Activated CD4-positive, alpha-beta memory T cell treated with anti-CD3 and anti-CD28 coated beads for 36 hours (primary cell): ENCODE measurements around the gene SOCS4. TPM values are rescaled to one million over a fixed set of nuclear protein-coding genes. Genes with fewer than 3 reads are reported as not detected.
"Not testable (repeated sequence)": the region's sequence is repeated elsewhere in the genome, so short reads cannot be mapped to it uniquely, and the experiment has no call there.

Source experiments
- CTCF ChIA-PET: fragments of 350-600 bp; sonication (Branson Sonifier 250); formaldehyde crosslinking; loops from one replicate; lab custom pipeline; 2021; ENCODE audit warnings: antibody characterized with exemption, inconsistent platforms; lab: Charles Lee
- POLR2A ChIA-PET: fragments of 350-600 bp; sonication (Branson Sonifier 250); formaldehyde crosslinking; loops from one replicate; lab custom pipeline; 2021; ENCODE audit warnings: antibody characterized with exemption; lab: Charles Lee
- DNase-seq: peaks from one replicate; pipeline ENCODE4 v3.0.0-alpha.2; 2020
- H3K27ac Mint-ChIP-seq: one replicate; pipeline ENCODE4 v1.8.0; 2021; ENCODE audit warnings: mixed read lengths
- H3K27me3 Mint-ChIP-seq: one replicate; pipeline ENCODE4 v1.8.0; 2021; ENCODE audit warnings: mixed read lengths
- H3K36me3 Mint-ChIP-seq: one replicate; pipeline ENCODE4 v1.8.0; 2021; ENCODE audit warnings: mixed read lengths
- H3K4me1 Mint-ChIP-seq: one replicate; pipeline ENCODE4 v1.8.0; 2021; ENCODE audit warnings: low read depth, mixed read lengths
- H3K4me3 Mint-ChIP-seq: one replicate; pipeline ENCODE4 v1.8.0; 2021; ENCODE audit warnings: mild to moderate bottlenecking, mixed read lengths
- H3K9me3 Mint-ChIP-seq: one replicate; pipeline ENCODE4 v1.8.0; 2021; ENCODE audit warnings: mixed read lengths
- intact Hi-C: fragments of 100-400 bp; cut with micrococcal nuclease; formaldehyde crosslinking; loops from one replicate; pipeline ENCODE4 v1.15.1; 2023
- total RNA-seq, 2 experiments: library from RNA; stranded (reverse); gene quantifications; one replicate each; pipeline ENCODE4 v1.2.3, GENCODE V29; 2021

Gene SOCS4
- total RNA-seq = 10 to 100 TPM; 24.4 to 25.3 TPM

GRCh38 chr14:55026793-55027561 is at the start of gene SOCS4, which contains the start of gene WDHD1:
TSS of gene SOCS4 (plus strand) at chr14:55027236. CDS start at chr14:55043042, 15,806 bp downstream.
TSS of gene WDHD1 (minus strand) at chr14:55027099. CDS start at chr14:55026787, 312 bp downstream.
- POLR2A ChIA-PET = interaction anchor here (0.6 to 3.8 kb wide), 13 partner anchors 10 to 569 kb away, joined by 3 to 48 read pairs (median 5); partner anchors contain the start of genes DLGAP5, GCH1, LGALS3 and MAPK1IP1L
- Mint-ChIP-seq H3K27ac (peak within 1 kb of the TSS; percentile 89), H3K4me1 (peaks cover 44% of the 10 kb centered on the region), H3K9me3 (no peaks in the 10 kb centered on the region), H3K4me3 (peak within 1 kb of the TSS; percentile 93), H3K36me3 (peaks cover 24% of the 10 kb centered on the region), H3K27me3 (no peaks in the 10 kb centered on the region)
- intact Hi-C loops = loop anchor here (1.0 to 2.0 kb wide), 4 partner anchors 24 to 164 kb away; partner anchors contain the start of genes DLGAP5, GCH1 and MAPK1IP1L
- CTCF ChIA-PET = interaction anchor here (0.7 to 3.9 kb wide), 7 partner anchors 20 to 304 kb away, joined by 3 to 44 read pairs (median 6); partner anchors contain the start of genes GCH1 and MAPK1IP1L
- peak; percentile 98 for DNase-seq

DNA sequence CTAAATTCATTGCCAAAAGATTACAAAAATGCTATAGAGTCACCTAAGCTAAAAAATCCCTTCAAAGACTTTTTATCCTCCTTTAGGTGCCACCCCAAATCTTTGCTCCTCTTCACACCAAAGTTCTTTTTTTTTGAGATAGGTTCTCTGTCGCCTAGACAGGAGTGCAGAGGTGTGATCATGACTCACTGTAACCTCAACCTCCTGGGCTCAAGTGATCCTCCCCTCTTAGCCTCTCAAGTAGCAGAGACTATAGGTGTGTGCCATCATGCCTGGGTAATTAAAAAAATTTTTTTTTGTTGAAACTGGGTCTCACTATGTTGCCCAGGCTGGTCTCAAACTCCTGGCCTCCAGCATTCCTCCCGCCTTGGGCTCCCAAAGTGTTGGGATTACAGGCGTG is 48.0 kb upstream of the SOCS4 start:
- ChIA-PET POLR2A (no interaction called here), CTCF (no interaction called here)
- Mint-ChIP-seq H3K36me3 (peaks cover 24% of the 10 kb centered on the region), H3K4me3 (no peak overlapping the region), H3K27ac (no peak overlapping the region), H3K9me3 (no peaks in the 10 kb centered on the region), H3K4me1 (no peaks in the 10 kb centered on the region), H3K27me3 (no peaks in the 10 kb centered on the region)
- no peak for DNase-seq
- intact Hi-C loops = no loop called here

- intact Hi-C loops = no loop called here
- Mint-ChIP-seq H3K4me1 (no peaks in the 10 kb centered on the region), H3K9me3 (no peaks in the 10 kb centered on the region), H3K27ac (no peak overlapping the region), H3K36me3 (peaks cover 40% of the 10 kb centered on the region), H3K4me3 (no peak overlapping the region), H3K27me3 (no peaks in the 10 kb centered on the region)
- ChIA-PET POLR2A (interaction anchor here (0.5 kb wide), 1 partner anchor 16 kb away, joined by 3 read pairs; no protein-coding TSS in a partner anchor), CTCF (interaction anchor here (0.7 to 1.1 kb wide), 3 partner anchors 79 to 274 kb away, joined by 3 read pairs; partner anchors contain the start of gene GCH1)
- no peak for DNase-seq
Measured at GRCh38 chr14:54981698-54982097, 45.3 kb upstream of the SOCS4 start.

- Mint-ChIP-seq H3K9me3 (no peaks in the 10 kb centered on the region), H3K27me3 (no peaks in the 10 kb centered on the region), H3K27ac (no peak overlapping the region), H3K4me3 (no peak overlapping the region), H3K4me1 (no peaks in the 10 kb centered on the region), H3K36me3 (peaks cover 40% of the 10 kb centered on the region)
- ChIA-PET CTCF (interaction anchor here (0.9 to 1.4 kb wide), 2 partner anchors 176 to 179 kb away, joined by 3 to 4 read pairs; no protein-coding TSS in a partner anchor), POLR2A (no interaction called here)
- intact Hi-C loops = no loop called here
- no peak for DNase-seq
Measured at GRCh38 chr14:54985156-54985555, 41.9 kb upstream of the SOCS4 start.

DNA sequence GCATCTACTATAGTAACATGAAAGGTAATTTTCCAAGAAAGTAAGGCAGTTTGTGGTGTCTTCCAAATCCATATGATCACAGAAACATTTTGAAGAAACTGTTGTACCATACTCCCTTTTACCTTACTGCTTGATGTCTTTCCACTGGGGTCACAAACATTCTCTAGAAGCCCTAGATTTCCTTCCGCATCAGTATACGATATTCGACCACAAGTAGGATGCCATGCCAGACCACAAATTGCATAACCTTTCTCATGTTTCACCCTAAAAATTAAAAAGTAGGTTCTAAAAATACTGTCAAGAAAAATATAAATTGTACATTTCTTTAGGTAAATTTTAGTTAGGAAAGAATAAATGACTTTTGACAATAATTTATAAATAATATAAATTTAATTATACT is 26.7 kb upstream of the SOCS4 start:
- H3K27me3 Mint-ChIP-seq = no peaks in the 10 kb centered on the region
- no peaks in the 10 kb centered on the region for H3K9me3 Mint-ChIP-seq
- no peak overlapping the region for H3K27ac Mint-ChIP-seq
- intact Hi-C loops = no loop called here
- POLR2A ChIA-PET = no interaction called here
- peaks cover 40% of the 10 kb centered on the region for H3K36me3 Mint-ChIP-seq
- H3K4me3 Mint-ChIP-seq = no peak overlapping the region
- H3K4me1 Mint-ChIP-seq = no peaks in the 10 kb centered on the region
- no peak for DNase-seq
- CTCF ChIA-PET = no interaction called here

- intact Hi-C loops = no loop called here
- ChIA-PET POLR2A (interaction anchor here (0.5 to 1.1 kb wide), 2 partner anchors 10 to 53 kb away, joined by 3 read pairs; no protein-coding TSS in a partner anchor), CTCF (no interaction called here)
- no peaks in the 10 kb centered on the region for H3K4me1 Mint-ChIP-seq
- no peak overlapping the region for H3K4me3 Mint-ChIP-seq
- no peak for DNase-seq
- H3K9me3 Mint-ChIP-seq = no peaks in the 10 kb centered on the region
- no peak overlapping the region for H3K27ac Mint-ChIP-seq
- peaks cover 50% of the 10 kb centered on the region for H3K36me3 Mint-ChIP-seq
- H3K27me3 Mint-ChIP-seq = no peaks in the 10 kb centered on the region
Measured at GRCh38 chr14:55005071-55005470, 22.0 kb upstream of the SOCS4 start.

- Mint-ChIP-seq H3K27me3 (no peaks in the 10 kb centered on the region), H3K4me3 (no peak overlapping the region), H3K4me1 (no peaks in the 10 kb centered on the region), H3K9me3 (no peaks in the 10 kb centered on the region), H3K27ac (no peak overlapping the region), H3K36me3 (peaks cover 39% of the 10 kb centered on the region)
- ChIA-PET CTCF (no interaction called here), POLR2A (interaction anchor here (0.5 to 1.9 kb wide), 4 partner anchors 10 to 36 kb away, joined by 3 to 10 read pairs (median 3); partner anchors contain the start of genes MAPK1IP1L, SOCS4 and WDHD1)
- no peak for DNase-seq
- intact Hi-C loops = no loop called here
Measured at GRCh38 chr14:55015006-55015405, 12.0 kb upstream of the SOCS4 start.

GRCh38 chr14:55019968-55020554 is 7.0 kb upstream of the SOCS4 start:
- Mint-ChIP-seq H3K27me3 (no peaks in the 10 kb centered on the region), H3K27ac (no peak overlapping the region)
- intact Hi-C loops = no loop called here

DNA sequence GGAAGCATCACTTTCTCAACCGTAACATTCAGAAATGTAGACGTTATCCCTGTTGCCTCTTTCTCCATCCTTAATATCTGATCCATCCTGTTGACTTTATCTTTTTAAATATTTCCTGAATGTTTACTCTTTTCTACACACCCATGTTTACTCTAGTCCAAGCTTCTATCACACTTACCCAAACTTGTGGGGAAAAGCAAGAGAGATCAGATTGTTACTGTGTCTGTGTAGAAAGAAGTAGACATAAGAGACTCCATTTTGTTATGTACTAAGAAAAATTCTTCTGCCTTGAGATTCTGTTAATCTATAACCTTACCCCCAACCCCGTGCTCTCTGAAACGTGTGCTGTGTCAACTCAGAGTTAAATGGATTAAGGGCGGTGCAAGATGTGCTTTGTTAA is 2.7 kb upstream of the SOCS4 start:
- POLR2A ChIA-PET, H3K9me3 Mint-ChIP-seq, H3K4me3 Mint-ChIP-seq, intact Hi-C loops, H3K27me3 Mint-ChIP-seq, H3K27ac Mint-ChIP-seq, DNase-seq: not testable (repeated sequence)
- CTCF ChIA-PET = interaction anchor here (0.8 kb wide), 1 partner anchor 27 kb away, joined by 5 read pairs; the partner anchor contains the start of gene MAPK1IP1L
- peaks cover 42% of the 10 kb centered on the region for H3K4me1 Mint-ChIP-seq
- peaks cover 36% of the 10 kb centered on the region for H3K36me3 Mint-ChIP-seq

More at GRCh38 chr14:55019968-55020554, 7.0 kb upstream of the SOCS4 start:
- Mint-ChIP-seq H3K36me3 (peaks cover 34% of the 10 kb centered on the region), H3K9me3 (no peaks in the 10 kb centered on the region), H3K4me1 (peaks cover 16% of the 10 kb centered on the region), H3K4me3 (no peak overlapping the region)
- ChIA-PET POLR2A (interaction anchor here (0.8 kb wide), 1 partner anchor 39 kb away, joined by 3 read pairs; no protein-coding TSS in a partner anchor), CTCF (interaction anchor here (1.6 kb wide), 1 partner anchor 31 kb away, joined by 6 read pairs; the partner anchor contains the start of gene MAPK1IP1L)
- no peak for DNase-seq

- H3K4me3 Mint-ChIP-seq = peak overlapping the region; percentile 93
- H3K9me3 Mint-ChIP-seq = no peaks in the 10 kb centered on the region
- H3K27me3 Mint-ChIP-seq = no peaks in the 10 kb centered on the region
- H3K27ac Mint-ChIP-seq = peak overlapping the region; percentile 89
- H3K4me1 Mint-ChIP-seq = peaks cover 46% of the 10 kb centered on the region
- POLR2A ChIA-PET = interaction anchor here (1.6 to 3.8 kb wide), 4 partner anchors 11 to 165 kb away, joined by 5 to 48 read pairs (median 9); partner anchors contain the start of genes DLGAP5, LGALS3 and MAPK1IP1L
- H3K36me3 Mint-ChIP-seq = peaks cover 31% of the 10 kb centered on the region
- no peak for DNase-seq
- intact Hi-C loops = loop anchor here (2.0 kb wide), 1 partner anchor 145 kb away; no protein-coding TSS in a partner anchor
- CTCF ChIA-PET = interaction anchor here (0.7 to 3.9 kb wide), 5 partner anchors 21 to 185 kb away, joined by 3 to 44 read pairs (median 7); partner anchors contain the start of genes GCH1 and MAPK1IP1L
Measured at GRCh38 chr14:55025948-55026347, 1.1 kb upstream of the SOCS4 start.

- no peak for DNase-seq
- CTCF ChIA-PET = interaction anchor here (0.7 to 3.9 kb wide), 7 partner anchors 21 to 303 kb away, joined by 3 to 44 read pairs (median 6); partner anchors contain the start of genes GCH1 and MAPK1IP1L
- Mint-ChIP-seq H3K36me3 (peaks cover 28% of the 10 kb centered on the region), H3K4me1 (peaks cover 47% of the 10 kb centered on the region), H3K27me3 (no peaks in the 10 kb centered on the region), H3K4me3 (peak overlapping the region; percentile 93), H3K9me3 (no peaks in the 10 kb centered on the region), H3K27ac (peak overlapping the region; percentile 89)
- POLR2A ChIA-PET = interaction anchor here (0.6 to 3.8 kb wide), 11 partner anchors 12 to 570 kb away, joined by 3 to 48 read pairs (median 6); partner anchors contain the start of genes DLGAP5, GCH1, LGALS3 and MAPK1IP1L
- intact Hi-C loops = loop anchor here (2.0 kb wide), 1 partner anchor 146 kb away; no protein-coding TSS in a partner anchor
Measured at GRCh38 chr14:55026441-55026792, 619 bp upstream of the SOCS4 start.
